Measurements from ENCODE around the gene RHBDD1. TPM values are rescaled to one million over a fixed set of nuclear protein-coding genes. Genes with fewer than 3 reads are reported as not detected.

Gene RHBDD1
- 10.3 and 10.8 TPM in 2 replicates for polyA plus RNA-seq (2012; rRNA removed)
- 10.6 and 11.0 TPM in 2 replicates for polyA plus RNA-seq (2012; cell fraction: cytosol; rRNA removed)
- polyA plus RNA-seq (2012; cell fraction: nucleus; rRNA removed), result 7.6 and 11.7 TPM in 2 replicates

DNA sequence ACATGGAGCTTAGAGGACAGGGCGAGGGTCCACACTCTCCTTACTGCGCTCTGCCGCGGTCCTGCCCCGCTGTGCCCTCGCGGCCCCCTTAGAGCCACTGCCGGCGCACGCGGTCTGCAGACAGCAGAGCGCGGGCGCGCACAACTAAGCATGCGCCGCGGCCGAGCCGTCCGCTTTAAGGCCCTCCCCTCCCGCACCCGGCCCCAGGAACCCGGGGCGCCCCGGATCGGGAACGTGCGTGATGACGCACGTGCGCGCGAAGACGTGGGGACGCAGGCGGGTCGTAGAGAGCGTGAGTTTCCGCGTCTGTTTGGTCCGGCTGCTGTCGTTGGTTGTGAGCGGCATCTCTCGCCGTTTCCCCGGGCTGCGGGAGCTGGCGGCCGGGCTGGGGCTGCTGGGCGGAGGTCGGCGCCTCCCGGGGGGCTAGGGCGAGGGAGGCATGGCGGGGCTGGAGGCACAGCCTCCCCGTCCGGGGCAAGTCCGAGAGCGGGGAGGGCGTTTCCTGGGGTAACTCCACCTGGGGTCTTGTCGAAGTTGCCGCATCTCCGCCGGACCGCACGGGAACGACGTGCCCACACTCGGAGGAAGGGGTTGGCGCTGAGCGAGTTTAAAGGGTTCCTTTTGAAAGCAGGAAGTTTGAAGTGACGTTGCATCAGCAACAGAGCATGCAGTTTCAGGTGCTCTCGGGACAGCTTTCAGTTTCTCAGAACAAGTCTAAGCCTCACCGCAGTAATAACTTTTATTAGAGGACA, at the start of gene RHBDD1:
Gene RHBDD1, plus strand, starts transcription at position 259 of the 752 bp plus-strand sequence. CDS start 28,640 bp downstream, outside the sequence.
- Histone ChIP-seq H3K9ac (peak within 1 kb of the TSS; percentile 89), H3K27me3 (ENCODE audit: insufficient read depth) (no peaks in the 10 kb centered on the region), H4K20me1 (ENCODE audit: insufficient read depth) (no peaks in the 10 kb centered on the region), H3F3A (replicated peaks; ENCODE audit: insufficient read depth) (peaks cover 16% of the 10 kb centered on the region), H3K36me3 (replicated peaks in 1 of 2; ENCODE audit: control insufficient read depth in 1 of 2, insufficient read depth in 2 of 2, low read length in 1 of 2) (peaks cover 0 to 8% of the 10 kb centered on the region in 2 experiments), H3K4me3 (ENCODE audit: low read depth in 2 of 2, low read length in 1 of 2) (peak within 1 kb of the TSS; percentile 73 to 90), H3K79me2 (ENCODE audit: insufficient read depth) (peaks cover 31% of the 10 kb centered on the region), H2AFZ (ENCODE audit: low read depth) (peak within 1 kb of the TSS; percentile 96), H3K4me1 (ENCODE audit: control insufficient read depth in 1 of 2, insufficient read depth in 2 of 2, low read depth in 1 of 2, low read length in 1 of 2) (peaks cover 6 to 18% of the 10 kb centered on the region in 2 experiments; a peak in 3 of 4 replicates), H3K27ac (ENCODE audit: low read depth in 2 of 2, low read length in 1 of 2) (peak within 1 kb of the TSS; percentile 88 to 97), H3K4me2 (peak within 1 kb of the TSS; percentile 93), H3K9me2 (no peaks in the 10 kb centered on the region), H3K9me3 (no peaks in the 10 kb centered on the region)
- CTCF ChIA-PET, result interaction anchor here (0.6 to 1.7 kb wide), 7 partner anchors 11 to 197 kb away, joined by 3 to 9 read pairs (median 3); partner anchors contain the start of gene IRS1
- TF ChIP-seq CHD2 (IDR thresholded peaks at IDR 0.05; ENCODE audit: low read length, partially characterized antibody) (peak; percentile 31), MEF2A (IDR thresholded peaks at IDR 0.05; ENCODE audit: borderline replicate concordance, low read depth) (no peak), GABPA (IDR thresholded peaks at IDR 0.05; ENCODE audit: low read depth) (peak; percentile 47; the same call in 1 of the 2 replicates), RCOR1 (IDR thresholded peaks at IDR 0.05; ENCODE audit: low read length) (0 out of 2 replicates have a peak, but pooled peaks have one; percentile 8), TAF1 (IDR thresholded peaks at IDR 0.05; ENCODE audit: borderline replicate concordance, low read depth, low read length) (no peak; the same call in none of the 2 replicates), ELF1 (IDR thresholded peaks at IDR 0.05) (peak; percentile 80), REST (IDR thresholded peaks at IDR 0.05; ENCODE audit: low read depth, low read length) (peak; percentile 40; the same call in 1 of the 2 replicates), TCF12 (IDR thresholded peaks at IDR 0.05) (peak; percentile 16; the same call in 1 of the 2 replicates), POLR2AphosphoS5 (IDR thresholded peaks at IDR 0.05; ENCODE audit: low read depth, low read length) (peak; percentile 88), MXI1 (IDR thresholded peaks at IDR 0.05; ENCODE audit: low read depth, low read length) (peak; percentile 75), RXRA (IDR thresholded peaks at IDR 0.05; ENCODE audit: borderline replicate concordance, low read depth) (no peak), FOXM1 (IDR thresholded peaks at IDR 0.05; ENCODE audit: low read depth) (peak; percentile 61; the same call in 1 of the 2 replicates), ZBTB33 (IDR thresholded peaks at IDR 0.05; ENCODE audit: borderline replicate concordance, low read depth) (no peak), SIN3A (IDR thresholded peaks at IDR 0.05; ENCODE audit: borderline replicate concordance, low read depth, low read length) (0 out of 2 replicates have a peak, but pooled peaks have one; percentile 63), MAX (IDR thresholded peaks at IDR 0.05; ENCODE audit: low read depth) (peak; percentile 100), NRF1 (IDR thresholded peaks at IDR 0.05; ENCODE audit: low read depth, low read length) (peak; percentile 75)
- TF ChIP-seq, protein P1, sequence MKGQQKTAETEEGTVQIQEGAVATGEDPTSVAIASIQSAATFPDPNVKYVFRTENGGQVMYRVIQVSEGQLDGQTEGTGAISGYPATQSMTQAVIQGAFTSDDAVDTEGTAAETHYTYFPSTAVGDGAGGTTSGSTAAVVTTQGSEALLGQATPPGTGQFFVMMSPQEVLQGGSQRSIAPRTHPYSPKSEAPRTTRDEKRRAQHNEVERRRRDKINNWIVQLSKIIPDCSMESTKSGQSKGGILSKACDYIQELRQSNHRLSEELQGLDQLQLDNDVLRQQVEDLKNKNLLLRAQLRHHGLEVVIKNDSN (IDR thresholded peaks at IDR 0.05; ENCODE audit: borderline replicate concordance, low read depth), result 0 out of 2 replicates have a peak, but pooled peaks have one; percentile 19
- DNase-seq, result peak; percentile 98
- POLR2A ChIA-PET, result no interaction called here
- under 1% methylated on average over 32 of the region's 75 CpGs for WGBS (ENCODE audit: low lambda C conversion rate)

Data from SK-N-SH (cell line).